ENCODE measurements around the gene ELANE. TPM values are rescaled to one million over a fixed set of nuclear protein-coding genes. Genes with fewer than 3 reads are reported as not detected.

ELANE gene
- total and polyA plus RNA-seq, 4 donors = 1.4 to 21.0 (median 9.3) TPM

GRCh38 chr19:897442-898039 lies 45.4 kb downstream of the ELANE start:
- H3K36me3 ChIP-seq (ENCODE audit: control insufficient read depth in 4 of 4, insufficient read depth in 4 of 4, low read length in 4 of 4) = peaks cover 0 to 28% (median 3%) of the 10 kb centered on the region in 4 donors
- no peak for TF ChIP-seq CTCF (IDR thresholded peaks at IDR 0.05; ENCODE audit: control extremely low read depth, extremely low read depth)
- 91% methylated on average over 26 of the region's 26 CpGs for WGBS, 2 donors
- H3K4me3 ChIP-seq = no peak overlapping the region
- H3K9ac ChIP-seq (ENCODE audit: insufficient read depth in 1 of 2, low read length in 2 of 2) = no peak overlapping the region
- no peak for ATAC-seq (ENCODE audit: insufficient read depth, low FRiP score)
- DNase-seq = no peak
- H3K4me1 ChIP-seq (ENCODE audit: control insufficient read depth in 5 of 5, insufficient read depth in 5 of 5, low read length in 5 of 5) = no peaks in the 10 kb centered on the region
- H3K27me3 ChIP-seq (ENCODE audit: control insufficient read depth in 3 of 3, insufficient read depth in 3 of 3, low read length in 2 of 3) = no peaks in the 10 kb centered on the region
- no peaks in the 10 kb centered on the region for H3K9me3 ChIP-seq (ENCODE audit: control insufficient read depth in 4 of 4, insufficient read depth in 3 of 4, low read length in 3 of 4)
- H3K27ac ChIP-seq (ENCODE audit: low read depth in 1 of 2, low read length in 1 of 2) = no peak overlapping the region

- no peak for ATAC-seq (ENCODE audit: insufficient read depth, low FRiP score)
- peaks cover 0 to 5% (median 0%) of the 10 kb centered on the region in 5 donors for H3K4me1 ChIP-seq (ENCODE audit: control insufficient read depth in 5 of 5, insufficient read depth in 5 of 5, low read length in 5 of 5)
- no peaks in the 10 kb centered on the region for H3K9me3 ChIP-seq (ENCODE audit: control insufficient read depth in 4 of 4, insufficient read depth in 3 of 4, low read length in 3 of 4)
- TF ChIP-seq CTCF (IDR thresholded peaks at IDR 0.05; ENCODE audit: control extremely low read depth, extremely low read depth) = no peak
- no peak overlapping the region for H3K4me3 ChIP-seq
- 83 to 90% methylated on average over 20 of the region's 20 CpGs for WGBS, 2 donors
- H3K36me3 ChIP-seq (ENCODE audit: control insufficient read depth in 4 of 4, insufficient read depth in 4 of 4, low read length in 4 of 4) = peaks cover 0 to 33% (median 3%) of the 10 kb centered on the region in 4 donors
- no peak overlapping the region for H3K27ac ChIP-seq (ENCODE audit: low read depth in 1 of 2, low read length in 1 of 2)
- no peaks in the 10 kb centered on the region for H3K27me3 ChIP-seq (ENCODE audit: control insufficient read depth in 3 of 3, insufficient read depth in 3 of 3, low read length in 2 of 3)
- no peak for DNase-seq
- H3K9ac ChIP-seq (ENCODE audit: insufficient read depth in 1 of 2, low read length in 2 of 2) = no peak overlapping the region
These were observed 46.6 kb downstream of the ELANE start for GRCh38 chr19:898663-899062.

- DNase-seq (no peak), ATAC-seq (ENCODE audit: insufficient read depth, low FRiP score) (no peak)
- H3K9ac ChIP-seq (ENCODE audit: insufficient read depth in 1 of 2, low read length in 2 of 2) = no peak overlapping the region
- H3K4me1 ChIP-seq (ENCODE audit: control insufficient read depth in 5 of 5, insufficient read depth in 5 of 5, low read length in 5 of 5) = peaks cover 0 to 5% (median 0%) of the 10 kb centered on the region in 5 donors
- no peak overlapping the region for H3K27ac ChIP-seq (ENCODE audit: low read depth in 1 of 2, low read length in 1 of 2)
- H3K36me3 ChIP-seq (ENCODE audit: control insufficient read depth in 4 of 4, insufficient read depth in 4 of 4, low read length in 4 of 4) = peaks cover 0 to 33% (median 3%) of the 10 kb centered on the region in 4 donors
- no peaks in the 10 kb centered on the region for H3K27me3 ChIP-seq (ENCODE audit: control insufficient read depth in 3 of 3, insufficient read depth in 3 of 3, low read length in 2 of 3)
- no peaks in the 10 kb centered on the region for H3K9me3 ChIP-seq (ENCODE audit: control insufficient read depth in 4 of 4, insufficient read depth in 3 of 4, low read length in 3 of 4)
- TF ChIP-seq CTCF (IDR thresholded peaks at IDR 0.05; ENCODE audit: control extremely low read depth, extremely low read depth) = no peak
- H3K4me3 ChIP-seq = no peak overlapping the region
- 90 to 91% methylated on average over 31 to 32 of the region's 32 CpGs for WGBS, 2 donors
These were observed 47.4 kb downstream of the ELANE start for GRCh38 chr19:899336-900042.
